Measurements from ENCODE around the gene EIF2AK2. TPM values are rescaled to one million over a fixed set of nuclear protein-coding genes. Genes with fewer than 3 reads are reported as not detected.
"Not testable (repeated sequence)": the region's sequence is repeated elsewhere in the genome, so short reads cannot be mapped to it uniquely, and the experiment has no call there.

EIF2AK2 gene
- total RNA-seq (2022) (41.7 and 50.1 TPM in 2 replicates), Bru-seq, nascent RNA (percentile 87 among the genes with signal in this experiment), BruChase-seq, experiment 1, labeled RNA remaining after a 2-hour chase (percentile 91 among the genes with signal in this experiment), BruChase-seq, experiment 2, labeled RNA remaining after a 6-hour chase (percentile 94 among the genes with signal in this experiment)
- long read RNA-seq, full-length matches to known transcripts: 8 of 49 reads
- long read RNA-seq, partial matches to known transcripts: 26 of 49 reads
- long read RNA-seq, other reads (novel, unspliced or antisense): 15 of 49 reads

- no peaks in the 10 kb centered on the region for H3K27me3 Mint-ChIP-seq (ENCODE audit: insufficient read depth, unreplicated experiment)
- Histone ChIP-seq H3K9me3 (no peaks in the 10 kb centered on the region), H3K4me3 (ENCODE audit: low read depth, low read length) (peak within 1 kb of the TSS; percentile 85), H3K27me3 (replicated peaks; ENCODE audit: control insufficient read depth, insufficient read depth, low read length) (no peaks in the 10 kb centered on the region), H3K4me1 (peaks cover 12% of the 10 kb centered on the region), H3K36me3 (ENCODE audit: control insufficient read depth, insufficient read depth, low read length) (no peaks in the 10 kb centered on the region; the same call in 1 of the 2 replicates)
- no peaks in the 10 kb centered on the region for H3K9me3 Mint-ChIP-seq (ENCODE audit: unreplicated experiment)
- peaks cover 31% of the 10 kb centered on the region for H3K36me3 Mint-ChIP-seq (ENCODE audit: insufficient read depth, unreplicated experiment)
- H3K4me1 Mint-ChIP-seq (ENCODE audit: low read depth, unreplicated experiment): peaks cover 37% of the 10 kb centered on the region
- ChIA-PET POLR2A (interaction anchor here (0.6 to 1.9 kb wide), 4 partner anchors 9 to 468 kb away, joined by 3 to 5 read pairs (median 3); partner anchors contain the start of genes GPATCH11 and HEATR5B), CTCF (no interaction called here)
- H3K27ac Mint-ChIP-seq (ENCODE audit: unreplicated experiment): peak within 1 kb of the TSS; percentile 95
- TF ChIP-seq CTCF (IDR thresholded peaks at IDR 0.05; ENCODE audit: insufficient read depth in 1 of 2, low read depth in 1 of 2, low read length in 1 of 2, severe bottlenecking in 1 of 2, unreplicated experiment in 1 of 2): no peak
- intact Hi-C loops (cut with micrococcal nuclease; ENCODE audit: unreplicated experiment): loop anchor here (1.0 to 5.0 kb wide), 3 partner anchors 11 to 40 kb away; partner anchors contain the start of gene CEBPZOS
- peak; percentile 91 for DNase-seq
- BruUV-seq (replicated peaks): TSS peak; percentile 89
- H3K4me3 Mint-ChIP-seq (ENCODE audit: unreplicated experiment): peak within 1 kb of the TSS; percentile 96
These were observed at the start of gene EIF2AK2 for GRCh38 chr2:37156857-37157714. Gene EIF2AK2, minus strand, starts transcription at chr2:37156980. Its CDS starts 9,174 bp downstream, at chr2:37147806.

GRCh38 chr2:37205689-37206341 lies 49.0 kb upstream of the EIF2AK2 start:
- peaks cover 95% of the 10 kb centered on the region for H3K36me3 Mint-ChIP-seq (ENCODE audit: insufficient read depth, unreplicated experiment)

GRCh38 chr2:37205071-37205661 lies 48.4 kb upstream of the EIF2AK2 start:
- peaks cover 12% of the 10 kb centered on the region for H3K9me3 ChIP-seq
- DNase-seq; CTCF ChIA-PET; intact Hi-C loops (cut with micrococcal nuclease; ENCODE audit: unreplicated experiment); H3K4me1 Mint-ChIP-seq (ENCODE audit: low read depth, unreplicated experiment); H3K4me1 ChIP-seq; H3K4me3 ChIP-seq (ENCODE audit: low read depth, low read length); H3K27me3 ChIP-seq (replicated peaks; ENCODE audit: control insufficient read depth, insufficient read depth, low read length); BruUV-seq (replicated peaks); H3K4me3 Mint-ChIP-seq (ENCODE audit: unreplicated experiment); H3K27me3 Mint-ChIP-seq (ENCODE audit: insufficient read depth, unreplicated experiment); POLR2A ChIA-PET: not testable (repeated sequence)
- H3K27ac Mint-ChIP-seq (ENCODE audit: unreplicated experiment): peak overlapping the region; percentile 50
- H3K36me3 Mint-ChIP-seq (ENCODE audit: insufficient read depth, unreplicated experiment): peaks cover 95% of the 10 kb centered on the region
- peaks cover 30% of the 10 kb centered on the region for H3K9me3 Mint-ChIP-seq (ENCODE audit: unreplicated experiment)
- peaks cover 12% of the 10 kb centered on the region for H3K36me3 ChIP-seq (ENCODE audit: control insufficient read depth, insufficient read depth, low read length)

More at GRCh38 chr2:37205689-37206341, 49.0 kb upstream of the EIF2AK2 start:
- H3K36me3 ChIP-seq (ENCODE audit: control insufficient read depth, insufficient read depth, low read length): peaks cover 10% of the 10 kb centered on the region; the same call in 1 of the 2 replicates
- Mint-ChIP-seq H3K4me1 (ENCODE audit: low read depth, unreplicated experiment) (no peaks in the 10 kb centered on the region), H3K9me3 (ENCODE audit: unreplicated experiment) (peaks cover 30% of the 10 kb centered on the region), H3K27me3 (ENCODE audit: insufficient read depth, unreplicated experiment) (no peaks in the 10 kb centered on the region), H3K27ac (ENCODE audit: unreplicated experiment) (peak overlapping the region; percentile 50), H3K4me3 (ENCODE audit: unreplicated experiment) (no peak overlapping the region)
- no peak overlapping the region for H3K4me3 ChIP-seq (ENCODE audit: low read depth, low read length)
- no TSS peak for BruUV-seq (replicated peaks)
- DNase-seq: no peak
- ChIA-PET CTCF (no interaction called here), POLR2A (no interaction called here)
- H3K9me3 ChIP-seq: peaks cover 12% of the 10 kb centered on the region
- H3K27me3 ChIP-seq (replicated peaks; ENCODE audit: control insufficient read depth, insufficient read depth, low read length): no peaks in the 10 kb centered on the region
- intact Hi-C loops (cut with micrococcal nuclease; ENCODE audit: unreplicated experiment): no loop called here
- H3K4me1 ChIP-seq: no peaks in the 10 kb centered on the region
- TF ChIP-seq CTCF (IDR thresholded peaks at IDR 0.05; ENCODE audit: insufficient read depth in 1 of 2, low read depth in 1 of 2, low read length in 1 of 2, severe bottlenecking in 1 of 2, unreplicated experiment in 1 of 2): no peak
